ENCODE results near the gene CRADD.
"Not testable (repeated sequence)": the region's sequence is repeated elsewhere in the genome, so short reads cannot be mapped to it uniquely, and the experiment has no call there.

Gene CRADD

DNA sequence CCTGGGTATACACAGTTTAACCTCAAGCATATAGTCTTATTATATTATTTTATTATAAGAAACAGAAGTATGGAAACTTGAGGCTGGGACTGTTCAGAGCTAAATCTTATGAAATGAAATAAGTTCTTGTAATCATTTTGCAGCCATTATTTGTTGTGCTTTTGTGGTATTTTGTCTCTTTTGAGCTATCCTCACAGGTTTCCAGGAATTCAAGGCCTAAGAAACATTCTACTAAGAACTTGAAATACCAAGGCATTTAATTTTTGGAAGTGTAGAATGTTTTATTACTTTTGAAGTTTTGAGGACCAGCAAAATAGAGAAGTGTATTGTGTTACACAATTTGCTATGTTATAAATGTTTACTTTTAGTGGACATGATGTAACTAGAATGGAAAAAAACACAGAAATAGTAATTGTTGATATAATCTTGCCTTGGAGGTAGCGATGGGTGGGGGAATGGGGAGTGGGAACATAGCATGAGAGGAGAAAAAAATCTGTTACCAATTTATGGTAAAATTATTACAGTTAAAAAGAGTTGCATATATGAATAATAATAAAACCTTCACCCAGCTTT lies 81.7 kb downstream of the CRADD start:
- no peak for DNase-seq (ENCODE audit: low spot score)

DNA sequence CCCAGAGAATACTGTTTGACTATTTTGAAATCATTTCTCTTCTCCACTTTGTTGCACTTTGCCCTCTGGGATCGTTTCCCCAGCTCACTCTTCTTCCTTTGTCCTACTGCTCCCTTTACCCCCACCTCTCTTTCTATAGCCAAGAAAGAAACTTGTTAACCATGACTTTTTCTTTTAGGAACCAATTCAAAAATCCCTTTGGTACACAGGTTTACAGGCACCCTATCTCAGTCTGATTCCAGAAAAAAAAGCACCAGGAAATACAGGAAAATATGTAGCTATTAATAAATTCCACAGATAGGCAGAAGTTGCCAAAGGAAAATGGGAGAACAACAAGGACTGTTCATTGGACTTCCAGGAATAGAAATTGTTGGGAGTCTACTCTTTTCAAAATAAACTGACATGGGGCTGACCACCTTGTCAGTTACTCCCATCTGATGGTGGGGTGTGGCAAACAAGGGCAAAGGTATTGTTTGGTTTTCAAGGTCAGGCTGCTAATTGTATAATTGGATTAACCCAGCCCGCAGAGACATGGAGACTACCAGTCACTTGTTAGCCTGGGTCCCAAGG lies 82.4 kb downstream of the CRADD start:
- DNase-seq (ENCODE audit: low spot score), result no peak

- DNase-seq (ENCODE audit: low spot score), result no peak
Measured at GRCh38 chr12:93760275-93760875, 83.2 kb downstream of the CRADD start.

DNA sequence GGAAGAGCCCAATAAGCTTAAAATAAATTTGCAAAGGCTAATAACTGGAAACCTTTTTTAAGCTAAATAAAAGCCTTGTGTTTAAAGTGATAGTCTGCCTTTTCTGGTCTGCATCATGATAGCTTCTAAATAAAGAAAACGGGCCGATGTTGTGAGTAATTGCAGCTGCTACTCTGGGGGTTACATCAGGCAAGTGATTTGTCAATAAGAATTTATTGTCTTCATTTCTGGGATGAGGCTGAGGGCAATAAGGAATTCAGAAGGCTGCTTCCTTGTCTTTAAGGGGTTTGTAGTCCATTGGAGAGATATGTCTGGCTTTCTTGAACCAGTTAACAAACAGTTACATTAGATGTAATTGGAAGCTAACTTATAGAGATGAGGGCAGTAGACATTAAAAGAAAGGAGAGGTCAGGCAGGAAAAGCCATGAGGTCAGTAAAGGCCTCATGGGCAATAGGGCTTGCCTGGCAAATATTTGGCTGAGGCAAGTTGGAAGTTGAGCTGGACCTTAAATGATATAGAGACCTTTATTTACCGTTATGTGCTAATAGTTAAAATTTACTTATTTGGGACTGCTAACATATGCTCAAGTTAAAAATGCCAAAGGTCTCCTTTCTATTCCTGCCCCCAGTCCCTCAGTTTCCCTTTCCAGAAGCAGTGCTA lies 85.0 kb downstream of the CRADD start:
- DNase-seq (ENCODE audit: low spot score), result no peak

- no peak for DNase-seq (ENCODE audit: low spot score)
Measured at GRCh38 chr12:93762912-93763553, 85.9 kb downstream of the CRADD start.

GRCh38 chr12:93763746-93764147 lies 86.6 kb downstream of the CRADD start:
- no peak for DNase-seq (ENCODE audit: low spot score)

DNA sequence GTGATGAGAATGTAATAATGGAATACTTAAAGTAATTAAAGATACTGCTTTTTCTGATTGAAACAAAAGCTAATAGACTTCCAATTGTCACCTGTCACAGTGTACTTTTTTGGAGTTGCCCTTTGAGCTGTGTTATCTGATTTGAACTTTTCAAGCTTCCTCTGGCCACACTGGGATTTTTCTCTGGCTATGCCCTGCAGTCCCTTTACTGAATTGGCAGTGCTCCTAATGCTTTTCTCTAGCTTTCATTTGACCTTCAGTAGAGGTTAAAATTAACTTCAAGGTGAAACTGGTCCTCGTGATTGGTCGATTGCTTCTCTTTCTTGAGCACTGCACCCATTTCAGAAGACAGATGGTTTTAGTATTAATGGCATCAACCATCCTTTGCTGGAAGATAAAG lies 89.2 kb downstream of the CRADD start:
- no peak for DNase-seq (ENCODE audit: low spot score)

GRCh38 chr12:93766796-93767523 lies 89.8 kb downstream of the CRADD start:
- DNase-seq (ENCODE audit: low spot score), result peak; percentile 24

DNA sequence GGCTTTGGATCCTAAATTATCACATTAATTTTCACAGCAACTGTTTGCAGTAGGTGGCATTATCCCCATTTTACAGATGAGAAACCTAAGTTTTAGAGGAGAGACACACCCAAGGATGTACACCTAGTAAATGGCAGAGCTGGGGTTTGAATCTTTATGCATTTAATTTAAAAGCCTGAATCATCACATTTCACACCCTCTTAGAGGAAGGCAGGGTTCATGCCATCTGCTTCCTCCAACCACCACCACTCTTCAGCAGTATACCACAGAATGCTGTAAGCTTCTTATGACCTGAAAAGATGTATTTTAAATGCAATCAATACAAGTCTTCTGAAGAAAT lies 90.3 kb downstream of the CRADD start:
- DNase-seq (ENCODE audit: low spot score), result no peak

DNA sequence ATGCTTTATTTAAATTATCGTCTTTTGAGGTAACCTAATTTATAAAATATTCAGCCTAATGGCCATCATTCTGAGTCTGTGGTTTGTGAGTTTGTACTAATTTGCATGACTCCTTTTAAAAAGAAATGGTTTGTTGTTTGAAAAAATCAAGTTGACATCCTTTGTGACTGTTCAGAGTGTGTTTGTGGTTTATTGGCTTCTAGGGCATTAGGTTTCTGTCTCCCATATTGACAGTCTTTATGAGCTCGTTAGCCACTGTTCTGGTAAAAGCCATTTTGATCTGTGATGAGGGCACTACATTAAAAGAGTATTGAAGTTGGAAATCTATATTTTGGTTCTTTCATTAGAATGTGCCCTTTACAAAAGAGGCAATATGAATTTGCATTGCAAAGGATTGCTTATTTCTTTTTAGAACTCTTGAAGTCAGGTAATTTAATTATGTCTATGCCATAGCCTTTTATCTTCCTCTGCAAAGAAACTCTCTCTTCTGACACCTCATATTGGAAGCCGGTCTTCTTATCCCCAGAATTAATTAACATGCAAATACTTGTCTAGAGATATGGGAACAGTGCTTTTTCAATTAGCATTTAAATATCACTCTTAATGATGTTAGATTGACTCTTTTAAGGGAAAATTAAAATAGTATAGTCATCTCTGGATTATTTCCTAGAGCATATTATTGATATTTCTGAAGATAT lies 95.0 kb downstream of the CRADD start:
- DNase-seq (ENCODE audit: low spot score), result no peak

GRCh38 chr12:93773122-93773871 lies 96.1 kb downstream of the CRADD start:
- no peak for DNase-seq (ENCODE audit: low spot score)

- no peak for DNase-seq (ENCODE audit: low spot score)
Measured at GRCh38 chr12:93776581-93777018, 99.4 kb downstream of the CRADD start.

GRCh38 chr12:93777254-93777653 lies 100.1 kb downstream of the CRADD start:
- DNase-seq (ENCODE audit: low spot score), result no peak

DNA sequence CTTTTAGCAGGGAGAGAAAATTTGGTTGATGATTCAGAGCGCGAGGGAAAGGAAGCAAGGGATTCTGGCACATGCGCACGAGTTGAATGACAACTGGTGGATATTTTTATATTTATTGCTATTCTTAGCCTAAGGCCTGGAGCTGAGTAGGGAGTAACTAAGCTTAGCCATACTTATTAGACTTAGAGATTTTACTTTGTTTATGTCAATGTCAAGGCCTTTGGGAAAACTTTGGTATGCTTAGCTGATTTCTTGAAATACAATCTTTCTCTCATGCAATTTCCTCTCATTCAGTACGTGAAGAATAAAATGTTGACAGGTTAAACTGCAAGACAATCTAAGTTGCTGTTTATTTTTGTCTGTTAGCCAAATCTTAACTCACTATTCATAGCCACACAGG lies 101.1 kb downstream of the CRADD start:
- DNase-seq (ENCODE audit: low spot score), result no peak

GRCh38 chr12:93778766-93779165 lies 101.6 kb downstream of the CRADD start:
- DNase-seq (ENCODE audit: low spot score), result no peak

DNA sequence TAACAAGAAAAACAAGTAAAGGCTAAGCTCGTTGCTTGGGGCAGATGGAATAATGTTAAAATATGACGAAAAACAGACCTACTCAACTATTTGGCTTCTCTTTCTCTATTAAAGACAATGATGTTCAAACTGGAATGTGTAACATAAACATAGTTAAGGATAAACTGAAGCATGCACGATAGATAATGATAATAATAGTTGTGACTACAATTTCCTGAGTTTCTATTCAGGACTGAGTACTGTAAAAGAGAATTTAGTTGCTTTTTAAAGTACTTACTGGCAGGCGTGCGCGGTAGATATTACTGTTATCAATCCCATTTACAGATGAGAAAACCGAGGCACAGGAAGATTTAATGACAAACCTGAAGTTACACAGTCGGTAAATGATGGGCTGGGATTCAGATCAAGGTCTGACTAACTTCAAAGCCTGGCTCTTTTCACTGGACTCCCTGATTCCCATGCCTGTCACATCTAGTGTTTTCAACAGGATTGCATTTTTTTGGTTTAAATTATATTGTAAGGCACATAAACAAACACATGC lies 103.0 kb downstream of the CRADD start:
- no peak for DNase-seq (ENCODE audit: low spot score)

DNA sequence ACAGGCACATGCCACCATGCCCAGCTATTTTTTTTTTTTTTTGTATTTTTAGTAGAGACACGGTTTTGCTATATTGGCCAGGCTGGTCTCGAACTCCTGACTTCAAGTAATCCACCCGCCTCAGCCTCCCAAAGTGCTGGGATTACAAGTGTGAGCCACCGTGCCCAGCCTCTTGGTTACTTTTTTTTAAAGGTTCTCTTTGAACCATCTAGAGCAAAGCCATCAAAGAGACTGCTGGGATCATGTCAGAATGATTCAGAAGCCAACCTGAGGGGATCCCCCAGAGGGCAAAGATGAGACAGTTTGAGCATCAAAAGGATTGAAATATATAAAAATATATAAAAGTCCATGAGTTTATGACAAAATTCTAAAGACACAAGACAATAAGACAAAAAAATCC lies 103.7 kb downstream of the CRADD start:
- not testable (repeated sequence) for DNase-seq (ENCODE audit: low spot score)

DNA sequence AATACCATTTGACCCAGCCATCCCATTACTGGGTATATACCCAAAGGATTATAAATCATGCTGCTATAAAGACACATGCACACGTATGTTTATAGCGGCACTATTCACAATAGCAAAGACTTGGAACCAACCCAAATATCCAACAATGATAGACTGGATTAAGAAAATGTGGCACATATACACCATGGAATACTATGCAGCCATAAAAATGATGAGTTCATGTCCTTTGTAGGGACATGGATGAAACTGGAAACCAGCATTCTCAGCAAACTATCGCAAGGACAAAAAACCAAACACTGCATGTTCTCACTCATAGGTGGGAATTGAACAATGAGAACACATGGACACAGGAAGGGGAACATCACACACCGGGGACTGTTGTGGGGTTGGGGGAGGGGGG lies 104.8 kb downstream of the CRADD start:
- DNase-seq (ENCODE audit: low spot score), result not testable (repeated sequence)

- DNase-seq (ENCODE audit: low spot score), result no peak
Measured at GRCh38 chr12:93782853-93783252, 105.7 kb downstream of the CRADD start.

DNA sequence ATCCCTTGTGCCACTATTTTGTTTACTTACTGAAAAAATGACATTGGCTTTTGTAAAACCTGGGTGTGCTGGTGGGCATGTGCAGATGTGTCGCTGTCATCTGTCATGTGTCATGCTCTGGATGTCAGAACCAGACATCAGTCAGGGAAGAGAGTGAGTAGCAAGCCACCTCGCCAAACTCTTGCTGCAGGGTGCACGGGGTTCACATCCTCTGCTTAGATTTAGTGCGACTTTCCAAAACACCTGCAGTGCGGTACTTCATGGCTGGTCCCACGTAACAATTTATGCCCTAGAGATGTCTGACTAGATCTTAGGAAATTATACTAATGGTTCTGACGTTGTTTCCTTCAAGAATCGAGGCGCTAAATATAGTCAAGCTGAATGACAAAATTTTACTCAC lies 106.7 kb downstream of the CRADD start:
- DNase-seq (ENCODE audit: low spot score), result no peak

Measured in iPS-NIHi11 (cell line).